Measurements from ENCODE around the gene ARL13B.

GRCh38 chr3:94011233-94011711, 31.3 kb downstream of the ARL13B start:
- TF ChIP-seq NFRKB (IDR thresholded peaks at IDR 0.05), result no peak
- no peak for TF ChIP-seq ZNF384 (IDR thresholded peaks at IDR 0.05)
- TF ChIP-seq HDGF (IDR thresholded peaks at IDR 0.05; ENCODE audit: borderline replicate concordance), result no peak
- TF ChIP-seq BHLHE40 (IDR thresholded peaks at IDR 0.05; ENCODE audit: borderline replicate concordance), result no peak
- TF ChIP-seq FOXK2 (IDR thresholded peaks at IDR 0.05), result no peak
- no peak for TF ChIP-seq FOXA1 (IDR thresholded peaks at IDR 0.05)
- TF ChIP-seq ARNT (IDR thresholded peaks at IDR 0.05), result no peak
- no peak for TF ChIP-seq SP1 (IDR thresholded peaks at IDR 0.05)

Data from HEK293T (cell line).